WERI-Rb-1 (cell line): ENCODE results near the gene CLPTM1L.

ENCODE experiments used
- DNase-seq: peaks from one replicate; pipeline ENCODE4 v3.0.0-alpha.2; 2020
- H3K27ac ChIP-seq: fragments of 250-450 bp; sonication (Bioruptor Pico); 2 replicates; pipeline ENCODE4 v1.5.1; 2020; ENCODE audit warnings: mild to moderate bottlenecking, moderate library complexity
- H3K27me3 ChIP-seq: fragments of 250-450 bp; sonication (Bioruptor Pico); 2 replicates; pipeline ENCODE4 v1.5.1; 2021; ENCODE audit warnings: mild to moderate bottlenecking, low read depth, moderate library complexity; ENCODE audit not compliant: insufficient read depth, severe bottlenecking
- H3K36me3 ChIP-seq: fragments of 250-450 bp; sonication (Bioruptor Pico); 2 replicates; pipeline ENCODE4 v1.5.1; 2020; ENCODE audit warnings: mild to moderate bottlenecking, moderate library complexity
- H3K4me3 ChIP-seq: 2 replicates; pipeline ENCODE4 v1.5.1; 2011; ENCODE audit warnings: low read depth, mild to moderate bottlenecking, control low read depth, low read length
- H3K9me3 ChIP-seq: fragments of 250-450 bp; sonication (Bioruptor Pico); 2 replicates; pipeline ENCODE4 v1.5.1; 2021; ENCODE audit warnings: mild to moderate bottlenecking, moderate library complexity; ENCODE audit not compliant: severe bottlenecking
- CTCF ChIP-seq: IDR thresholded peaks from 2 replicates; pipeline ENCODE4 v1.5.1; 2011; ENCODE audit warnings: low read depth, mild to moderate bottlenecking, control low read depth, inconsistent platforms, low read length

Gene CLPTM1L

GRCh38 chr5:1391691-1392090 is 46.8 kb upstream of the CLPTM1L start:
- Histone ChIP-seq H3K27me3 (peaks cover 5% of the 10 kb centered on the region), H3K36me3 (no peaks in the 10 kb centered on the region), H3K27ac (no peak overlapping the region), H3K9me3 (no peaks in the 10 kb centered on the region), H3K4me3 (no peak overlapping the region)
- TF ChIP-seq CTCF, result no peak
- DNase-seq, result no peak

GRCh38 chr5:1390861-1391600 is 46.1 kb upstream of the CLPTM1L start:
- Histone ChIP-seq H3K27ac (no peak overlapping the region), H3K4me3 (no peak overlapping the region), H3K27me3 (peaks cover 5% of the 10 kb centered on the region), H3K9me3 (no peaks in the 10 kb centered on the region), H3K36me3 (no peaks in the 10 kb centered on the region)
- no peak for DNase-seq
- no peak for TF ChIP-seq CTCF

GRCh38 chr5:1390333-1390732 is 45.4 kb upstream of the CLPTM1L start:
- TF ChIP-seq CTCF, result no peak
- peaks cover 5% of the 10 kb centered on the region for H3K27me3 ChIP-seq
- DNase-seq, result no peak
- H3K9me3 ChIP-seq, result no peaks in the 10 kb centered on the region
- H3K36me3 ChIP-seq, result no peaks in the 10 kb centered on the region
- H3K27ac ChIP-seq, result no peak overlapping the region
- H3K4me3 ChIP-seq, result no peak overlapping the region

GRCh38 chr5:1388383-1388967 is 43.6 kb upstream of the CLPTM1L start:
- H3K4me3 ChIP-seq, result no peak overlapping the region
- H3K36me3 ChIP-seq, result no peaks in the 10 kb centered on the region
- TF ChIP-seq CTCF, result no peak
- H3K9me3 ChIP-seq, result no peaks in the 10 kb centered on the region
- no peak overlapping the region for H3K27ac ChIP-seq
- DNase-seq, result no peak
- H3K27me3 ChIP-seq, result peaks cover 5% of the 10 kb centered on the region

- Histone ChIP-seq H3K27me3 (peaks cover 5% of the 10 kb centered on the region), H3K36me3 (no peaks in the 10 kb centered on the region), H3K9me3 (no peaks in the 10 kb centered on the region), H3K27ac (no peak overlapping the region), H3K4me3 (no peak overlapping the region)
- no peak for DNase-seq
- no peak for TF ChIP-seq CTCF
Observed at GRCh38 chr5:1387876-1388275, 43.0 kb upstream of the CLPTM1L start.
